HG02870 (cell line): ENCODE results near the gene CFAP298.
"Not testable (repeated sequence)": the region's sequence is repeated elsewhere in the genome, so short reads cannot be mapped to it uniquely, and the experiment has no call there.

Experiments
- ATAC-seq: cut with Tn5 transposase; IDR thresholded peaks from one replicate; pipeline ENCODE4 v1.9.1; 2021; ENCODE audit warnings: mild to moderate bottlenecking, moderate library complexity; ENCODE audit not compliant: unreplicated experiment

Gene CFAP298

GRCh38 chr21:32569261-32570230 is 42.6 kb downstream of the CFAP298 start:
- peak; percentile 87 for ATAC-seq

DNA sequence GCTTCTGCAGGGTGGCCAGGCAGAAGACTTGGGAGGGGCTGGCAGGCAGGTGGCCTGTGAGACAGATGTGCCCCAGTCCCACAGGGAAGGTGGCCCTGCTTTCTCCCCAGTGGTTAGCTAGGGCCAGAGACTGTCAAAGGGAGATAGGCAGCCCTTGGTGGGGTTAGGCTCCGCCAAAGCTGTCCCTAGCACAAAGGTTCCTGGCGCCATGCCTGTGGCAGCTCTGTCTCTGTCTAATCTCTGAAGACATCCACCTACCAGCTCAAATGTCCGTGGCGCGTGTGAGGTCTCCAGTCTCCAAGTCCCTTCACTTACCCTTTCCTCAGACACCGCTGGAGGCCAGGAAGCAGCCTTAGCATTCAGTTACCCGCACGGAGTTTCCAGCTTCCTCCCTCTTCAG is 44.6 kb downstream of the CFAP298 start:
- ATAC-seq, result no peak

- ATAC-seq, result no peak
These were observed 45.3 kb downstream of the CFAP298 start for GRCh38 chr21:32566741-32567389.

DNA sequence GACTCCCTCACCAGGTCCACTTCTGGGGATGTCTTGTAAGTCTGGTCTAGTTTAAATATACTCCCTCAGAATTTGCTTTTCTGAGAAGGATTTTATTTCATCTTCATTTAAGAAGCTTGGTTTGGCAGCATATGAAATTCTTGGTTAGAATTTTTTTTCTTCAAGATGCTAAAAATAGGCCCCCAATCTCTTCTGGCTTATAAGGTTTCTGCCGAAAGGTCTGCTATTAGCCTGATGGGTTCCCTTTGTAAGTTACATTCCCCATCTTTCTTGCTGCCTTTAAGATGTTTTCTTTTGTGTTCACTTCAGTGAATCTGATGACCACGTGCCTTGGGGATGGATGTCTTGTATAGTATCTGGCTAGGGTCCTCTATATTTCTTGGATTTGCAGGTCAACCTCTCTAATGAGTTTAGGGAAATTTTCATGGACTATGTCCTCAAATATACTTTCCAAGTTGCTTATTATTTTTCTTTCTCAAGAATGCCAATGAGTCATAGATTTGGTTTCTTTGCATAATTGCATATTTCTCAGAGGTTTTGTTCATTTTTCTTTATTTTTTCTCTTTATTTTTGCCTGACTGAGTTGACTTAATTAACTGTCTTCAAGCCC is 46.2 kb downstream of the CFAP298 start:
- ATAC-seq, result no peak

DNA sequence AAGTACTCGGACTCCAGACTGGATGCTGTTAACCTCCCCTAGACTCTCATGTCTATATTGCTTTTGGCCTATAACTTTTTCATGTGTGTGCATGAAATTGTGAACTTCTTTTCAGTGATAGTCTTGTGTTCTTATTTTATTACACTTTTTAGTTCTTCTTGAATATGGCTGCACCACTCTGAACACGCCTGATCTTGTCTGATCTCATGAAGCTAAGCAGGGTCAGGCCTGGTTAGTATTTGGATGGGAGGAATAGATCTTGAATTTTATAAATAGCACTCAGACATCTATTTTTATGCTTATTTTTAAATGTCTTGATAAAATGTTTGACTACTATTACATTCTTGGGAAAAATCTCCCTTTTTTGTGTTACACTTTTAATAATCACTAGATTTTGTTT is 49.3 kb downstream of the CFAP298 start:
- ATAC-seq, result no peak

GRCh38 chr21:32562426-32562825 is 49.8 kb downstream of the CFAP298 start:
- no peak for ATAC-seq

DNA sequence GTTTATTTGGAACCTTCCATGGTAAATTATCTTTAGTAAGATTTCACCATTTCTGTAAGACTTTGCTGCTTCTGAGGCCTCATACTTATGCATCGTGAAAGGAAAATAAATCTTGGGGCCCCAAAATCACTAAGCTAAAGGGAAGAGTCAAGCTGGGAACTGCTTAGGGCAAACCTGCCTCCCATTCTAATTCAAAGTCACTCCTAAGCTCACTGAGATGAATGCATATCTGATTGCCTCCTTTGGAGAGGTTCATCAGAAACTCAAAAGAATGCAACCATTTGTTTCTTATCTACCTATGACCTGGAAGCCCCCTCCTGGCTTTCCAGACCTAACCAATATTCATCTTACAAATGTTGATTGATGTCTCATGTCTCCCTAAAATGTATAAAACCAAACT is 50.7 kb downstream of the CFAP298 start:
- not testable (repeated sequence) for ATAC-seq

- ATAC-seq, result no peak
These were observed 51.3 kb downstream of the CFAP298 start for GRCh38 chr21:32560896-32561295.

DNA sequence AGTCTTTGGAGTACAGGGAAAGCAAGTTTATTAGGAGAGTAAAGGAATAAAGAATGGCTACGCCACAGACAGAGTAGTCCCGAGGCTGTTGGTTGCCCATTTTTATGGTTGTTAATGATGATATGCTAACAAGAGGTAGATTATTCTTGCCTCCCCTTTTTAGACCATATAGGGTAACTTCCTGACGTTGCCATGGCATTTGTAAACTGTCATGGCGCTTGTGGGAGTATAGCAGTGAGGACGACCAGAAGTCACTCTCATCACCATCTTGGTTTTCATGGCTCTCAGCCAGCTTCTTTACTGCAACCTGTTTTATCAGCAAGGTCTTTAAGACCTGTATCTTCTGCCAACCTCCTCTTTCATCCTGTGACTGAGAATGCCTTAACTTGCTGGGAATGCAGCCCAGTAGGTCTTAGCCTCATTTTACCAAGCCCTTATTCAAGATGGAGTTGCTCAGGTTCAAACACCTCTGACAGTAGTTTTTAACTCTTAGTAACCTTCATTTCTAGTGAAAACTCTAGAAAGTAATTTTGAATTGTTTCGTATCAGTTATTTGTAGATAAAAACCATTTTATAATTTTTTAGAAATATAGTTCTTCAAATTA is 53.1 kb downstream of the CFAP298 start:
- no peak for ATAC-seq

DNA sequence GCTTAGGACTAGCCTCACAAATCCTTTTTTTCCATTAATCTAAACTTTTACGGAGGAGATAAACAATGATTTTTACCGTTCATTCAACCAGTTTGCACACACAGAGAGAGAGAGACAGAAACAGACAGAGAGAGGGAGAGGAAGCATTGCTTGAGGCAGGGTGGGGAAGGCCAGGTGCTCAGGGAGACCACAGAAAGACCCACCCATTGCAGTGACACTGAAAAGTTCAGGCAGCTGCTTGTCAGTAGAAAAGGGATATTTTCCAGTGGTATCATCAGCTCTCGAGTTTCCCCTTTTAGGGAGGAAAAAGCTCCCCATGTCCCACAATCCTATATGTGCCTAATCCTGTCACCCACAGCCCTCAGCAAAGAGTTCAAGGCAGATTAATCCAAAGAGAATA is 54.1 kb downstream of the CFAP298 start:
- ATAC-seq, result no peak

- no peak for ATAC-seq
These were observed 57.1 kb downstream of the CFAP298 start for GRCh38 chr21:32554832-32555638.

DNA sequence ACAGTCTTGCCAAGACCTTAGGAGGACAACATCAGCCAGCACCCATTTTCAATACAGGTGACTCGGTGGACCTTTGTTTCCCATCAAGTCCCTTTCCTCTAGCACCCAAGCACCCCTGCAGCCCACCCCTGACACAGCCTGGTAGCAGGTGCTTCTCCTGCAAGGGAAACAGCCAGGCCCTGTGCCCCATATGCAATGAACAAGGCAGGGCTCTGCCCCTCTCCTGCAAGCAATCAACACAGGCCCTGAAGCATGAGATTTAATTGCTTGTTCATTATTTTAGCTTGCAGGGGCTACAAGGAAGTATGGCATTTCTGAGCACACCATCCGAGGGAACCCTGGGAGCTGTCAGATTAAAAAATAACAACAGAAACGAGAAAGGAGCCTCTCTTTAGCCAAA is 62.3 kb downstream of the CFAP298 start:
- ATAC-seq, result no peak

DNA sequence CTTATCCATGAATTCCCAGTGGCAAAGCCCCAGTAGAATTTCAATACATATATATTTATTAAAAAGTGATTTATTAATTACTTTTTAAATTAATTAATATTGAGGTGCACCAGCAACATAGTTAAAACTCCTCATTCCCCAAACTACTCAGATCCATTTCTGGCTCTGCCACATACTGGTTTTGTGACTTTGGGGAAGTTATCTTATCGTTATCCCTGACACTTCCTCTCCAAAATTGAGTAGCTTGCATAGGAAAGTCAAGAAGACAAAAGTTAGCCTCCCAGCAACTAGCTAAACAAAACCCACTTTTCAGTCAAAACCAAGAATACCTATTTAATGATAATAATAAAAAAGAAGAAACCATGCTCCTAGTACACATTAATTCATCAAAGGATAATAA is 62.7 kb downstream of the CFAP298 start:
- ATAC-seq, result no peak
